GM18519 (cell line): ENCODE measurements around the gene ADTRP.

Source experiments
- ATAC-seq: cut with Tn5 transposase; IDR thresholded peaks from one replicate; pipeline ENCODE4 v1.9.1; 2021; ENCODE audit warnings: mild to moderate bottlenecking, moderate library complexity; ENCODE audit not compliant: unreplicated experiment, low FRiP score

ADTRP gene

DNA sequence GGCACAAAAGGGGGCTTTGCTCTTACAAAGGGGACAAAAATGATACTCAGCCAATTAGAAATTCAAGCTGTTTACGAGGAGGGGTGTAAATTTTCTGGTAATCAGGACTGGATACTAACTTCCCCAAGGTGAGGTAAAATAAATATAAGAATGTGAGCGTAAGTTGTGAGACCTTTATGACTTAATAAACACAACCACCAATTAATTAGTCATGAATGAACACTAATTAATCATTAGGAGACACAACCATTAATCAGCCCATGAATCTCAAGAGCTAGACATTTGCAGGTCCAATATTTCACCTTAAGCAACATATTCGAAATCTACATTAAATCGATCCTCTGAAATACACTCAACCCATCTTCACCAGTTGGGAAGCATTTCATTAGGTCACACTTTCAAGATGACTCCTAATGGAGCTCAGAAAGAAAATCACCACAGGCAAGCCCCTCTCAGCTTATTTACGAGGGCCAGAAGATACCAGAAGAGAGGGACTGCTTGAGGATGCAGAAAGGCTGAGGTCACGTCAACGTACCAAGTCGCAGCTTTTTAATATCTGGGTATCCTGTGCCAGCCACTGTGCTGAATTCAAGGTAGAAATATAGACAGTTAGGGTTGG, 2.7 kb downstream of the ADTRP start:
- no peak for ATAC-seq

- ATAC-seq = no peak
Observed at GRCh38 chr6:11774426-11774825, 4.2 kb downstream of the ADTRP start.

DNA sequence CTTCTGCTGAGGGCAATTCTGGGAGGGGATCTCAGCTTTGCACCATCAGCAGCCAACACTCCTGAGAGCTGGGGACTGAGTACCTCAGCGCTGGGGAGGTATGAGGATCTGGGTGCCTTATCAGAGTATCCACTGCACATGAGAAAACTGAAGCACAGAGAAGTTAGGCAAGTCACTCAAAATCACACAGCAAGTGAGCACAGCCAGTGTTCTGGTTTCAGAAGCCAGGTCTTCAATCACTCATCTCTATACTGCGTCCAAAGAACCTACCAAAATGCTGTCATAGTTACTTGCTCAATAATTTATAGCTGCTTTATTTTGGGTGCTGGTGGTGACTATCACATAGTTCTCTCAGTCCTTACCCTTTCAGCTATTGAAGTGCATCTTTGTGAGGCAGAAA, 5.0 kb downstream of the ADTRP start:
- no peak for ATAC-seq

DNA sequence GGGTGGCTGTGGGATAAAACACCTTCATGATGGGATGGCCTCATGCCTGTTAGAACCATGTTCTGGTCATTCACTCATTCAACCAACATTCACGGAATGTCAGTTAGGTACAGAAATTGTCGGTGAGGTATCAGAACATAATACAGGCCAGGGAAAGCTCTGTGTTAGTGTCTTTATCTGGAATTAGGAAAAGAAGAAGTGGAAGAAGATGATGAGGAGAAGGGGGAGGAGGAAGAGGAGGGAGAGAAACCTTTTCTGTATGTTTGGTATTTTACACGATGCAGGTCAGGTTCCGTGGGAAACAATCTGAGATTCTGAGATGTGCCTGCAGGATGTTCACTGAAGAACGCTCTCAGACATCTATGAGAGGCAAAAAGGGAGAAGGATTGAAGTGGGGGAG, 5.6 kb downstream of the ADTRP start:
- no peak for ATAC-seq

DNA sequence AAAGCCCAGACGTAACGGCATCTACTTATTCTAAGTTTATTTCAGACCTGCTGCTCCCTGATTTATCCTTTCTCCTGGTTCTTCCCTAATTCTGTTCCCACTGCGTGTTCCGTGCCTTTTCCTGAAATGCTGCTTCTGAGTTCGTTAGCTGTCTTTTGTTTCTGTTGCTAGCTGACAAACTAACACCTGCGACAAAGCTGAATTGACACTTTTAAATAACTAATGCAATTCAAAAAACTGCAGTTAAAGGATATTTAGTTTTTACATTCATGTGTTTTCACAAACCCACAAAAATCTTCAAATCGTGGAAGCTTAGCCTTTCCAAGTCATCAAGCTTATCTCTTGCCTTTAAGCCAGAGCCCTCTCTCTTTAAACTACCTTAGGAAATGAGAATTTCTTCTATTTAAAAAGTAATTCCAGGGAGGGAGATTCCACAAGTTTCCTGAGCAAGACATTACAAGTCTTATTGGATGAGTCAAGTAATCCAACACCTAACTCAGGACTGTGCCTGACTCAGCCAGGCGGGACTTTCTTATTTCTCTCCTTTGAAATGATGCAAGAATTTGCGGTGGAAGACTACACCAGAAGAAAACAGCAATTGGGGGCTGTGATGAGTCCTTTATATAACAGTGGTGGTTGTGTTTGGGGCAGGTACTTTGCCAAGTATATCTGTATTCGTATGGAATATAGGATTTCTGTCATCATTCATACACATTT, 6.3 kb downstream of the ADTRP start:
- ATAC-seq = no peak

DNA sequence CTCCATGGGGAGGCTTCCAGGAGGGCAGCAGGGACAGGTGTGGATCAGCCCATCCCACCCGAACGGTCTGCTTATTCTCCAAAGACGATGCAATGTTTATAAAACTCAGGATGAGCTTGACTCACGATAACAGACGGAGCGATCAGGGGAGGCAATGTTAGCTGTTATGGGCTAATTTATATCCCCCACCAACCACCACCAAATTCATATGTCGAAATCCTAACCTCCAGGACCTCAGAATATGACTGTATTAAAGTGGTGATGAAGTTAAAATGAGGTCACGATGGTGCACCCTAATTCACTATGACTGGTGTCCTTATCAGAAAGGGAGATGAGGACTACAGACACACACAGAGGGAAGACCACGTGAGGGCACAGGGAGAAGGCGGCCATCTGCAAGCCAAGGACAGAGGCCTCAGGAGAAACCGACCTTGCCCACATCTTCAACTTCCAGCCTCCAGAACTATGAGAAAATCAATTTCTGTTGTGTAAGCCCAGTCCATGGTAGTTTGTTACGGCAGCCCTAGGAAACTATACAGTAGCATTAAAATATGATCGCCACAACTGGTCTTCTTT, 7.0 kb downstream of the ADTRP start:
- no peak for ATAC-seq

DNA sequence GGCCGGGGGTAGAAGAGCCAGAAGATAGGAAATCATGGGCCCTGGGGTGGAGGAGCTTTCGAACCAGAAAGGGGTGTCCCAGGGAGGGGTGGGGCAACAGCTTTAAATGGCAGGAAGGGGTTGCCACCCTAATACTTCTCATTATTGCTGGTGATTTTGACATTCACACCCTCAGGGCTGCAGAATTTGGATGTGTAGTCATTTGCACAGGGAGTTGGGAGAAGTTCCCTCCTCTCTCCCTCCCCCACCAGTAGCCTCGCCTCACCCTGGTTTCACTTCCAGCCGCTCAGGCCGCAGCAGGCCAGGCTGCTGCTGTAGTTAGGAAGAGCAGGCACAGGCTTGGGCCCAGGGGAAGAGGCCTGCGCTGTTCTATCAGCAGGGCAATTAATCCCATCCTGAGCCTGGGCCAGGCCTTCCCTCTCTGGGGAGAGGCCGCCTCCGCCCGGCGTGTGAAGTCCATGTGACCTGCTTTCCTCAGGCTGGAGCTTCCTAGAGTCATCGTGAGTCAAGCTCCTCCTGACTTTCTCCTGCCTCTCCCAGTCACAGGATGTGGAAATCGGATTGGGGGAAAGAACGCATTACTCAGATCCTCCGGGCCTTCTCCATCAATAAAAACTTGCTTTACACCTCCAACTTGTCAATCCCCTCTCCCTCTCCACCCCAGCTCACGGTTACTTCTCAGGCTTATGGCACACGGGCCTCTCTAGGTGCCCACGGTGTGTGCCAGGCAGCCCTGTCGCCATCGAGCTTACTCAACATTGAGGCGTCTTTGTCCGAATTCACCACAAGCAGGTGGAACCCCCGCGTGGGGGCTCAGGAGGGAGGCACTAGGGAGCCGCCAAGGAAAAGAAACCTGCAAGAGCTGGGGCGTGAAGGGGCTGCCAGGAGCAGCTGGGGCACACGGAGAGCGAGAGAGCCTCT, 7.8 kb downstream of the ADTRP start:
- no peak for ATAC-seq

- ATAC-seq = no peak
Observed at GRCh38 chr6:11769811-11770545, 8.6 kb downstream of the ADTRP start.

DNA sequence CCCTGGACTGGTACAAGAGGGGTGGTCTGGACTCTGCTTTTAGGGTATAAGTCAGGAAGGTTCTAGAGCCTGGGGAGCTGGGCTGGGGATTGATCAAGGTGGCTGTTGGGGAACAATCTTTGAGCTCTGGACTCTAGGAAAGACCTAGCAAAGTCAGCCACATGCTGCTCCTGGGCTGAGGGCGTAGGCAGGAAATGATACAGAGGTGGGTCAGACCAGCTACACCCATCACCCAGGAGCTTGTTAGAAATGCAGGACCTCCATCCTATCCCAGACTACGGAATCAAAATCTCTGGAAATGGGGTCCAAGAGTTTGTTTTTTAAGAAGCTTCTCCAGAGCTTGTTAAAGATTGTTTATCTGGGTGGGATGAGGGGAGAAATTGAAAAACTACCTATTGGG, 9.4 kb downstream of the ADTRP start:
- no peak for ATAC-seq

DNA sequence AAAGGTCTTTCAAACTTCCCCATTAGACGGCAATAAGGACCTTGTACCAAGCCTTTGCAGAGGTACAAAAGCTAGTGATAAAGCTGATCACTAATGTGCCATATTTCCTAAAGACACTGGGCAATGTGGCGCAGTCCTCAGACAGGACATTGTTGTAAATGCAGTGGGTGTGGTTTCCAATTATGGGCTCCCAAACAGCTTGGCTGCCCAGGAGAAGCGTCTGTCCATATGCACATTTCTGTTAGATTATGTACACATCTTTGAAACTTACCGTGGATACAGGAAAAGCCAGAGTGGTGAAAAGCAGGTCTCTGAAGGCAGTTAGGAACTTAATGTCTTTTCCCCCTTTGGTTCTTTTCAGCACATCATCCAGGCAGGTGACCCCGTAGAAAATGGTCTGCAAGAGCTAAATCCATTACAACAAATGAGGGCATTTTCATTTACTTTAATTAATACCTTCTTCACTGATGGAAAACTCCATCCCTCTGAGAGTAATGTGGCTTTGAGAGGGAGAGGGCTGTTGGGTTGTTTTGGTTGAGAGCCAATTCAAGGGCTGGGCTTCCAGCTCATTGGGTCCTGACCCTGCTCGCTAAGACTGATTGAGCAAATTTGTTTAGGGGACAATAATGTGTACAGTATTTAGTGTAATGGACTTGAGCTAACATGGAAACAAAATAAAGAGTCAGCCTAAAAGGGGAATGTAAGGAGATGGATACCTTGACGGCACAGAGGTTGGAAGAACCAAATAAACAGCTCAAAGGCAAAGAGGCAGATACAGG, 10.4 kb downstream of the ADTRP start:
- ATAC-seq = no peak

DNA sequence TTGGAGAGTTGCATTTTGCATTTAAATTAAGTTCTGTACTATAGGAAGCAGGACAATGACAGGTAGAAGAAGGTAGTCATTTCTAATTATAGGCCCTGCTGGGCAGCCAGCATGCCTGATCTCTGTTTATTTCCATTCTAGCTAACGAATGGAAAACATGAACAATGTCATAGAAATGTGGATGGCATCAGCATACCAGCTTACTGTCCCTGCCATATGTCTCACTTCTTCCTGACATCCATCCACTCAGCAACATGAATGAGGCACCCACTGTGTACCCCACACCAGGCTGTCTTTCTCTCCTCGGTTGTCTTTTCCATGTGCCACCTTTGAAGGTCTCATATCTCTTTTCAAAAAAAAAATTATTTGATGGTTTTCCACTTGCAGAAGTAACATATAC, 11.1 kb downstream of the ADTRP start:
- no peak for ATAC-seq

- ATAC-seq = no peak
Observed at GRCh38 chr6:11766589-11767450, 11.8 kb downstream of the ADTRP start.

- ATAC-seq = no peak
Observed at GRCh38 chr6:11766043-11766442, 12.6 kb downstream of the ADTRP start.

- ATAC-seq = no peak
Observed at GRCh38 chr6:11764250-11764604, 14.4 kb downstream of the ADTRP start.

GRCh38 chr6:11763460-11764249, 14.9 kb downstream of the ADTRP start:
- no peak for ATAC-seq

DNA sequence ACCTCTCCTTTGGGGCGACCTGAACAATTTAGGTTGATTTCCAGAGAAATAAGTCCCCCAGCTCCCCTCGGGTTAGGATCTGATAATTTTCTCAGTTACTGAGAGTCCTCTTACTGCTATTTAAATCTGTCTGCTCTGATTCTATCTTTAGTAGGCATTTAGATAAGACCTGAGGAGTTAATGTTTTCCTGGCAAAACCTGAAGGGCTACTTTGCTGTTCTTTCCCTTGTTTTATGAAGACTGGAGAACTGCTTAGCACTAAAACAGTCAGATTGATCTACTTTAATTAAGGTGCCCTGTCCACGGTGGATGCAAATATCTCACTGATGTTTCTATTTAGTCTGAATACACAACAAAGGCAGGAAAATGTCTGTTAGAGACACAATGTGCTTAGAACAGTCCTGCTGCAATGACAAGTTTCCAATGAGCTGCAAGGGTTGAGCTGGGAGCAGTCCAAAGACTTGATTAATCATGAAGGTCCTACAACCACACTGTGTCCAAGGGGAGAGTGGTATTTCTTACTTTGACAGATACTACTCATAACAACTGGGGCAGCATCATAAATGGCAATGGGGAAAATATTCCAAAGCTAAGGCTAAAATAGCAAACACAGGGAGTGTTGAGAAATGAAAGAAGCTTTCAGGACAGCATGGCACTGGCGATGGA, 15.7 kb downstream of the ADTRP start:
- ATAC-seq = no peak
